CD4-positive, alpha-beta T cell (primary cell): ENCODE data around the gene JAZF1. TPM values are rescaled to one million over a fixed set of nuclear protein-coding genes. Genes with fewer than 3 reads are reported as not detected.

Experiments used
- ATAC-seq: fragments of 200-7000 bp; cut with Tn5 transposase; one replicate; pipeline ENCODE4 v1.10.0; 2022; ENCODE audit warnings: mild to moderate bottlenecking; ENCODE audit not compliant: poor library complexity
- CTCF ChIA-PET: fragments of 350-600 bp; sonication (Branson Sonifier 250); formaldehyde crosslinking; loops from one replicate; lab custom pipeline; 2021; ENCODE audit warnings: antibody characterized with exemption, inconsistent platforms; lab: Charles Lee
- POLR2A ChIA-PET: fragments of 350-600 bp; sonication (Branson Sonifier 250); formaldehyde crosslinking; loops from one replicate; lab custom pipeline; 2021; ENCODE audit warnings: antibody characterized with exemption, inconsistent platforms; lab: Charles Lee
- DNase-seq, 14 experiments: peaks; one replicate each; pipeline ENCODE4 v3.0.0-alpha.2; 2013 to 2020; ENCODE audit warnings: mixed read lengths in 2 of 14
- H3K27ac ChIP-seq, 2 donors: one replicate each; pipeline versions ENCODE4 v1.5.1 to v1.7.0; 2013; ENCODE audit warnings: low read length in 2 of 2, low read depth in 1 of 2, mild to moderate bottlenecking in 1 of 2
- H3K27me3 ChIP-seq, 2 experiments: 1 replicate in 1 of 2; 2 replicates in 1 of 2; pipeline versions ENCODE4 v1.6.1 to v1.7.0; 2013; ENCODE audit warnings: low read length in 2 of 2, control low read depth in 1 of 2, mild to moderate bottlenecking in 1 of 2, moderate library complexity in 1 of 2; ENCODE audit not compliant: insufficient read depth in 2 of 2, control insufficient read depth in 1 of 2
- H3K36me3 ChIP-seq: one replicate; pipeline ENCODE4 v1.6.1; 2013; ENCODE audit warnings: low read length, control low read depth; ENCODE audit not compliant: insufficient read depth
- H3K4me1 ChIP-seq: one replicate; pipeline ENCODE4 v1.6.1; 2013; ENCODE audit warnings: low read length, control low read depth; ENCODE audit not compliant: insufficient read depth
- H3K4me3 ChIP-seq: one replicate; pipeline ENCODE4 v1.5.1; 2013; ENCODE audit warnings: mild to moderate bottlenecking, low read length, moderate library complexity
- H3K9me3 ChIP-seq, 2 experiments: 1 replicate in 1 of 2; 2 replicates in 1 of 2; pipeline versions ENCODE4 v1.6.1 to v1.7.0; 2013; ENCODE audit warnings: low read length in 2 of 2, mild to moderate bottlenecking in 2 of 2, control low read depth in 1 of 2, moderate library complexity in 1 of 2; ENCODE audit not compliant: control insufficient read depth in 1 of 2, insufficient read depth in 1 of 2
- H3K27ac Mint-ChIP-seq: one replicate; pipeline ENCODE4 v1.8.0; 2020; ENCODE audit warnings: mixed read lengths
- H3K27me3 Mint-ChIP-seq: one replicate; pipeline ENCODE4 v1.8.0; 2021; ENCODE audit warnings: mixed read lengths
- H3K36me3 Mint-ChIP-seq: one replicate; pipeline ENCODE4 v1.8.0; 2021; ENCODE audit warnings: low read depth, mixed read lengths
- H3K4me1 Mint-ChIP-seq: one replicate; pipeline ENCODE4 v1.8.0; 2021; ENCODE audit warnings: low read depth, mixed read lengths
- H3K4me3 Mint-ChIP-seq: one replicate; pipeline ENCODE4 v1.8.0; 2020; ENCODE audit warnings: mild to moderate bottlenecking, mixed read lengths
- H3K9me3 Mint-ChIP-seq: one replicate; pipeline ENCODE4 v1.8.0; 2020; ENCODE audit warnings: mixed read lengths
- intact Hi-C, 2 experiments: fragments of 100-400 bp; cut with DNase I in 1 of 2; cut with micrococcal nuclease in 1 of 2; formaldehyde crosslinking; loops; one replicate each; pipeline versions ENCODE4 v1.15.1 to v1.9.0; 2023 to 2025; cut with DNase I, micrococcal nuclease
- total RNA-seq, 174 experiments: library from RNA in 2 of 174; stranded (reverse) in 2 of 174; gene quantifications; one replicate each; pipeline ENCODE4 v1.2.3 and lab custom pipeline; 2021 to 2026
- TF ChIP-seq, protein P1 (sequence below): fragments of 200-600 bp; IDR thresholded peaks from one replicate; pipeline ENCODE4 v1.8.0; 2022; ENCODE audit warnings: antibody characterized with exemption, mild to moderate bottlenecking

The JAZF1 gene
- total RNA-seq, 2 experiments from 2014 or later: 9.9 to 11.1 TPM

DNA sequence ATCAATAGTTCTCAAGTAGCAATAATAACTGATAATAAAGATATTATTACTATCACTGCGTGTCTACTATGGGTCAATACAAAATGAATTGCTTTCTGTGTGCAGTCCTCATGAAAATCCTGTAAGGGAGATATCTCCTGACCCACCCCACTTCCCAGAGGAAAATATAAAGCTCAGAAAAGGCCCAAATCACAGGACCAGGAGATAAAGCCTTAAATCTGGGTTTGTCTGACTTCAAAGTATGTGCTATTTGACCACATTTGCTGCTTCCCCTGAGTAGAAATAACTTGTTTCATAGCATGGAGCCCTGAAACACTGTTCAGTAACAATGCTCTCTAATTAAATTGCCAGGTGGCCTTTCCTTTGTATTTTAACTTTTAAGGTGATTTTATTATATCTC is 174.1 kb downstream of the JAZF1 start:
- Histone ChIP-seq H3K27me3 (no peaks in the 10 kb centered on the region), H3K9me3 (no peaks in the 10 kb centered on the region), H3K4me1 (peaks cover 4% of the 10 kb centered on the region), H3K27ac (no peak overlapping the region), H3K36me3 (no peaks in the 10 kb centered on the region), H3K4me3 (no peak overlapping the region)
- H3K27me3 Mint-ChIP-seq: no peaks in the 10 kb centered on the region
- intact Hi-C loops: no loop called here
- peaks cover 5% of the 10 kb centered on the region for H3K4me1 Mint-ChIP-seq
- no peak overlapping the region for H3K27ac Mint-ChIP-seq
- H3K9me3 Mint-ChIP-seq: no peaks in the 10 kb centered on the region
- ATAC-seq (no peak), DNase-seq (no peak)
- H3K4me3 Mint-ChIP-seq: no peak overlapping the region
- ChIA-PET POLR2A (no interaction called here), CTCF (no interaction called here)
- no peaks in the 10 kb centered on the region for H3K36me3 Mint-ChIP-seq
- TF ChIP-seq, protein P1, sequence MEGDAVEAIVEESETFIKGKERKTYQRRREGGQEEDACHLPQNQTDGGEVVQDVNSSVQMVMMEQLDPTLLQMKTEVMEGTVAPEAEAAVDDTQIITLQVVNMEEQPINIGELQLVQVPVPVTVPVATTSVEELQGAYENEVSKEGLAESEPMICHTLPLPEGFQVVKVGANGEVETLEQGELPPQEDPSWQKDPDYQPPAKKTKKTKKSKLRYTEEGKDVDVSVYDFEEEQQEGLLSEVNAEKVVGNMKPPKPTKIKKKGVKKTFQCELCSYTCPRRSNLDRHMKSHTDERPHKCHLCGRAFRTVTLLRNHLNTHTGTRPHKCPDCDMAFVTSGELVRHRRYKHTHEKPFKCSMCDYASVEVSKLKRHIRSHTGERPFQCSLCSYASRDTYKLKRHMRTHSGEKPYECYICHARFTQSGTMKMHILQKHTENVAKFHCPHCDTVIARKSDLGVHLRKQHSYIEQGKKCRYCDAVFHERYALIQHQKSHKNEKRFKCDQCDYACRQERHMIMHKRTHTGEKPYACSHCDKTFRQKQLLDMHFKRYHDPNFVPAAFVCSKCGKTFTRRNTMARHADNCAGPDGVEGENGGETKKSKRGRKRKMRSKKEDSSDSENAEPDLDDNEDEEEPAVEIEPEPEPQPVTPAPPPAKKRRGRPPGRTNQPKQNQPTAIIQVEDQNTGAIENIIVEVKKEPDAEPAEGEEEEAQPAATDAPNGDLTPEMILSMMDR: no peak

DNA sequence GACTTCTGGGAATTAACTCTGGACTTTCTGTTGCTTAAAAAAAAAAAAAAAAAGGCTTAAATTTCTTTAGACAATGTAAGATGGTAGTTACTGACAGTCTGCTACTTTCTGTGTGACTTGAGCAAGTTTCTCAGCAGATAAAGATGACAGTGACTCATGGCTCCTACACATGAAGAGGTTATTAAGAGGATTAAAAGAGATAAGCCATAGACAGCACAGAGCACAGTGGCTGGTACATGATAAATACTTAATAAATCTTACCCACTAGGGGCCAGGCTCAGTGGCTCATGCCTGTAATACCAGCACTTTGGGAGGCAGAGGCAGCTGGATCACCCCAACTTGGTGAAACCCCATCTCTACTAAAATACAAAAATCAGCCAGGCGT is 174.8 kb downstream of the JAZF1 start:
- H3K4me1 ChIP-seq: peaks cover 4% of the 10 kb centered on the region
- no peak for ATAC-seq
- no peak for DNase-seq
- ChIA-PET CTCF (no interaction called here), POLR2A (no interaction called here)
- no peaks in the 10 kb centered on the region for H3K27me3 ChIP-seq
- no peak overlapping the region for H3K4me3 Mint-ChIP-seq
- peaks cover 5% of the 10 kb centered on the region for H3K4me1 Mint-ChIP-seq
- no peaks in the 10 kb centered on the region for H3K9me3 Mint-ChIP-seq
- H3K36me3 Mint-ChIP-seq: no peaks in the 10 kb centered on the region
- H3K9me3 ChIP-seq: no peaks in the 10 kb centered on the region
- no peaks in the 10 kb centered on the region for H3K27me3 Mint-ChIP-seq
- H3K27ac Mint-ChIP-seq: no peak overlapping the region
- no peak overlapping the region for H3K4me3 ChIP-seq
- intact Hi-C loops: no loop called here
- TF ChIP-seq, protein P1: no peak
- no peaks in the 10 kb centered on the region for H3K36me3 ChIP-seq
- H3K27ac ChIP-seq: no peak overlapping the region

DNA sequence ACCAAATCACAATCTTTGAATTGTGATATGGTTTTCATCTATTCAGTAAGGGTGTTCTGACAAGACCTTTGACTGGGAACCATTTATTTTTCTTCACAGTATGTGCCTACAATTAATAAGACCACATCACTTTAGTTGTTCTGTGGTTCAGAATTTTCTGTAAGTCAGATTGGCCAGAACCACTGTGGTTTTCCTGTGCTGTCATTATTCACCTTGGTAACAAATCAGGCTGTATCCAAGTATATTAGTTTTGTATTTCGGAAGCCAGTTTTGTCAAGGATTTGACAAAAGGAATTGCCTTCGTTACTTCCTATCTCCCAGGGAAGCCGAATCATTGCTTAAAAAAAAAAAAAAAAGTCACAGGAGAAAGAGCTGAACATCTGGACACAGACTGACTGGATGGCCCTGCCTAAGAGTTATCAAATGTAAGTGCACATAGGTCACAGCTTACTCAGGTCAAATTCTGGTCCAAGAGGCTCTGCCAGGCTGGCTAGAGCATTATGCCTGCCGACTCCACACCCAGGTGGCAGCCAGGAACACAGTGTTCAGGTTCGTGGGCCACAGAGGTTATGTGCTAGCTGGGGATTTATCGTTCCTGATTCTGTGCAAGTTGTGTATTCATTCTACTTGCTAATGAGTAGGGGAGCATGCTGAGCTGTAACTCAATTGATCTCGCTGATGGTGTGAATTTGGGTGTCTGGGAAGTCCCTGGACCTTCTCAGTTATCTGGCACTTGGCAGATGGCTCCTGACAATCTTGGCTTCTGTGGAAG is 175.3 kb downstream of the JAZF1 start:
- Mint-ChIP-seq H3K9me3 (no peaks in the 10 kb centered on the region), H3K4me3 (no peak overlapping the region), H3K27me3 (no peaks in the 10 kb centered on the region), H3K4me1 (peaks cover 5% of the 10 kb centered on the region), H3K36me3 (no peaks in the 10 kb centered on the region), H3K27ac (no peak overlapping the region)
- ATAC-seq: no peak
- POLR2A ChIA-PET: no interaction called here
- TF ChIP-seq, protein P1: no peak
- no peaks in the 10 kb centered on the region for H3K36me3 ChIP-seq
- H3K4me3 ChIP-seq: no peak overlapping the region
- H3K27ac ChIP-seq: no peak overlapping the region
- peak in 1 of 14 experiments; percentile 11 for DNase-seq
- CTCF ChIA-PET: no interaction called here
- intact Hi-C loops: no loop called here
- peaks cover 4% of the 10 kb centered on the region for H3K4me1 ChIP-seq
- H3K9me3 ChIP-seq: no peaks in the 10 kb centered on the region
- no peaks in the 10 kb centered on the region for H3K27me3 ChIP-seq
